Midbrain (tissue), 1 donor: ENCODE results near the gene RBM4B.

Experiments used
- DNase-seq: peaks from one replicate; lab custom pipeline; 2025; lab: John Stamatoyannopoulos, UW

RBM4B gene

GRCh38 chr11:66686801-66687750 is 9.4 kb upstream of the RBM4B start:
- DNase-seq = no peak

GRCh38 chr11:66686100-66686785 is 8.6 kb upstream of the RBM4B start:
- no peak for DNase-seq

- no peak for DNase-seq
Measured at GRCh38 chr11:66685276-66686099, 7.8 kb upstream of the RBM4B start.

DNA sequence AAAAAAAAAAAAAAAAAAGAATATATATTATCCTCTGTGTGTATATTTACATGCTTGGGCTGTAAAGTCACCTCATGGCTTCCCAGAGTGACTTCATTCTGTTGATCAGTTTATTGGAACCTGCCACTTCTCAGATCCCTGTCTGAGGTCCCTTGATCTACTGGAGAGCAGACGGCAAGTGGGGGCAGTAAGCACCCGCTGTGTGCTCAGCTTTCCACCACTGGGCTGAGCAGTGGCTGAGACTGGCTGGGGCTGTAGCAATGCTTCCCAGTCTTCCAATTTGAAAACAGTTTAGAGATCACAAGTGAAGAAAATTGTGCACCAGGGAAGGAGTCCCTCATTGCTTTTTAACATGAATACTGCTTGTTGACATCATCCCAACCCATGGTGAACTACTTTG is 6.9 kb upstream of the RBM4B start:
- no peak for DNase-seq

GRCh38 chr11:66683877-66684276 is 6.2 kb upstream of the RBM4B start:
- no peak for DNase-seq

DNA sequence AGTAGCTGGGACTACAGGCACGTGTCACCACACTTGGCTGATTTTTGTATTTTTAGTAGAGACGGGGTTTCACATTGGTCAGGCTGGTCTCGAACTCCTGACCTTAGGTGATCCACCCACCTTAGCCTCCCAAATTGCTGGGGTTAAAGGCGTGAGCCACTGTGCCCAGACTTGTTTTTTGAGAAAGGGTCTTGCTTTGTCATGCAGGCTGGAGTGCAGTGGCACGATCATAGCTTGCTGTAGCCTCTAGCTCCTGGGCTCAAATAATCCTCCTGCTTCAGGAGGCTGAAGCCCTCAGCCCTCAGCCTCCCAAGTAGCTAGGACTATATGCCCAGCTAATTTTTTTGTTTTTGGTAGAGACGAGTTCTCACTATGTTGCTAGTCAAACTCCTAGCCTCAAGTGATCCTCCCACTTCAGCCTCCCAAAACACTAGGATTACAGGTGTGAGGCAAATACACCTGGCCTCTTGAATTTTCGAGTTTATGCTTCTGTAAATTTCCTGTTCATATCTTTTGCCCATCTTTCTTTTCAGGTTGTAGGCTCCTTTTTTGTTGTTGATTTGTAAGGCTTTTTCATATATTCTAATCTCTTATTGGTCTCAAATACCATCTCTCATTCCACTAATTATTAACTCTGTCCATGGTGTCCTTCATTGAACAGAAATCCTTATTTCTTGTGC is 3.4 kb upstream of the RBM4B start:
- no peak for DNase-seq

GRCh38 chr11:66676931-66677598 is 622 bp downstream of the RBM4B start:
- DNase-seq = no peak

GRCh38 chr11:66676282-66676919 is 1.3 kb downstream of the RBM4B start:
- no peak for DNase-seq

GRCh38 chr11:66674964-66675602 is 2.6 kb downstream of the RBM4B start:
- DNase-seq = no peak

DNA sequence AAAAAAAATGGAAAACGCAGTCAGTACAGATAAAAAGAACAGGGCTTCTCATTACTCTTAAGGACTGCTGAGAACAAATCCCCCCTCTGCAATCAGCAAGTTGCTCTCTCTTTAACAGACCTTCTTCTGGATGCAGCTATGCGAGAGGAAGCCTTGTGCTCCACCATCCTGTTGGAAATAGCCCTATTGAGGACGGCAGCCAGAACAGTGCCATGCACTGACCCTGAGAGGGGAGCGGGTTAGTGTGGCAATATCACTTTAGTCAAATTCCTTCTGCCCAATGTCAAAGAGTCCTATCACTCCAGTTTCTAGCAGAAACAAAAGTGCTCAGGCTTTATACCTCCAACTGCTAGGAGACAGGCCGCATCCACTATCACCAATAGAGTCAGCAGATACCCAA is 6.9 kb downstream of the RBM4B start:
- no peak for DNase-seq

DNA sequence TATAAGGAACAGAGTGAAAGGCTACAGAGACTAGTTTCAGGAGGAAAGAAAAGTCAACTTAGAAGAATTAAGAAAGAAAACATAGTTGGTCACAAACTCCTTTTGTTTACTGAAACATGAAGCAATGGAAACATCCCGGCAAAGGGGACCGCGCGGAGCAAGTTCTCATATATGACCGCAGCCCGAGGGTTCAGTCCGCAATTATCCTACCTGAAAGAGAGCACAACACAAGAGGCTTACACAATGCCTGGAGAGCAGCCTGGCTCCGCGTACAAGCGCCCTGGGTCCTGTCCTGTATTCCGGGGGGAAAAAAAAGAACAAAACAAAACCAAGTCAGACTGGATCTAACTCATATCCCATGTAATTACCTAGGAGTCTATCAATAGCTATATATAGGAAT is 12.3 kb downstream of the RBM4B start:
- DNase-seq = no peak

- DNase-seq = no peak
Measured at GRCh38 chr11:66663741-66664296, 13.9 kb downstream of the RBM4B start.

DNA sequence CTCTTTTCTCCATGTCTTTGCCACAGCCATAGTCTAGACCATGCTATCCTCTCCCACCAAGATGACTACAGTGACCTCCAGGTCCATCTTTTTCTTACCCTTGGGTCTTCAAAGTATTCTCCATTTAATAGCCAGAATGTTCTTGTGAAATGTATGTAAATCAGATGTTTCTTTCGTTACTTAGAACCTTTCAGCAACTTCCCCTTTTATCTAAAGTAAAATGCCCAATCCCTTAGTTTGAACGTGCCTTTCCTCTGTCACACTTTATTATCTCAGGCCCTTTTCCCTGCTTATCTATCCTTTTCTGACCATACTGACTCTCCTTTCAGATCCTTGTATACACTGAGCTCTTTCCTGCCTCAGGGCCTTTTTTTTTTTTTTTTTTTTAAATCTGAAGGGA is 17.9 kb downstream of the RBM4B start:
- no peak for DNase-seq

DNA sequence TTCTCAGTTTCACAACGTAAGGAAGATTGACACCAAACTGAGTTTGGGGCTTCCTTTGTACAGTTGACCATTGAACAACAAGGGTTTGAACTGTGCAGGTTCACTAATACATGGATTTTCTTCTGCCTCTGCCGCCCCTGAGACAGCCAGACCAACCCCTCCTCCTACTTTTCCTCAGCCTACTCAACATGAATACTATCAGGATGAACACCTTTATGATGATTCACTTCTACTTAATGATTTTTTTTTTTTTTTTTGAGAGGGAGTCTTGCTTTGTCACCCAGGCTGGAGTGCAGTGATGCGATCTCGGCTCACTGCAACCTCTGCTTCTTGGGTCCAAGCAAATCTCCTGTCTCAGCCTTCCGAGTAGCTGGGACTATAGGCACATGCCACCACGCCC is 24.6 kb downstream of the RBM4B start:
- DNase-seq = no peak

DNA sequence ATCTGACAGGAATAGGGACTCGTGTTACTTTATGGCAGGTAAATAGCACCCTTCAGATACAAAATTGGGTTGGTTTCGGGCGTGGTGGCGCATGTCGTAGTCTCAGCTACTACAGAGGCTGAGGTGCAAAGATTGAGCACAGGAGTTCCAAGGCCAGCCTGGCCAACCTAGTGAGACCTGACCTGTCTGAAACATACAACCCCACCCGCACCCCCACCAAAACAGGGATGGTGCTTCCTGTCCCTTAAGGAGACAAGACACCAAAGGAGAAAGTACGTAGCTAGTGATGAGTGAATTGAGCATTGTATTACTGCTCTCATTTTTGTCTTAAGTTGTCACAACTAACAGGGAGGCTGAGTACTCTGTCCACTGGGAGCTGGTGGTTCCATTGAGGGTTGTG is 25.0 kb downstream of the RBM4B start:
- DNase-seq = no peak

GRCh38 chr11:66651016-66651415 is 26.7 kb downstream of the RBM4B start:
- no peak for DNase-seq

GRCh38 chr11:66649903-66650302 is 27.8 kb downstream of the RBM4B start:
- DNase-seq = no peak

DNA sequence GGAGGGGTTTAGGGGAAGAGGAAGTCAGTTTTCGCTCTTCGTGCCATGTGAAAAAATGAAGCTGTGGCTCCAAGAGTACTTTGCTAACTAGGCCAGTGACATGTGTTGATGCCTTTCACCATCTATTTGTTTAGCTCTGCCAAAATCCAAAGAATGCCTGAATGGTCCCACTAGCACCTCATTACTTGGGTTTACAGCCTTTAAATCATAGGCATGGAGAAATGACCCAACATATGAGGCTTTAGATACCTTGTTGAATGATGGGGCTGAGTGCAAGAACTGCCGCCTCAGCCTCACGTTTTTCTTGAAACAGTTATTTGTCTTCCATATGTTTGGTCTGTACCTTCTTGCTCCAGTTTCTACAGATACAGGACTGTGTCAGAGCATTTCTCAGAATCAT is 30.9 kb downstream of the RBM4B start:
- DNase-seq = no peak

GRCh38 chr11:66643745-66644437 is 33.8 kb downstream of the RBM4B start:
- no peak for DNase-seq
